ENCODE data around the gene APOBEC3B. TPM values are rescaled to one million over a fixed set of nuclear protein-coding genes. Genes with fewer than 3 reads are reported as not detected.
"Not testable (repeated sequence)": the region's sequence is repeated elsewhere in the genome, so short reads cannot be mapped to it uniquely, and the experiment has no call there.

Gene APOBEC3B
- total RNA-seq, 1 donor from 2014 or later, result 15.2 TPM

- no peak for DNase-seq (ENCODE audit: low read depth)
- no peaks in the 10 kb centered on the region for H3K36me3 ChIP-seq (ENCODE audit: control insufficient read depth, insufficient read depth, low read length)
- H3K27me3 ChIP-seq (ENCODE audit: control insufficient read depth, insufficient read depth, low read length), result no peaks in the 10 kb centered on the region
- H3K4me3 ChIP-seq (ENCODE audit: low read depth, low read length), result no peak overlapping the region
- no peak for TF ChIP-seq CTCF (IDR thresholded peaks at IDR 0.05; ENCODE audit: insufficient read depth, low read length, poor library complexity, severe bottlenecking)
These were observed 45.6 kb downstream of the APOBEC3B start for GRCh38 chr22:39027717-39028116.

GRCh38 chr22:39028281-39028680 lies 46.1 kb downstream of the APOBEC3B start:
- TF ChIP-seq CTCF (IDR thresholded peaks at IDR 0.05; ENCODE audit: insufficient read depth, low read length, poor library complexity, severe bottlenecking), result no peak
- DNase-seq (ENCODE audit: low read depth), result no peak
- Histone ChIP-seq H3K4me3 (ENCODE audit: low read depth, low read length) (no peak overlapping the region), H3K36me3 (ENCODE audit: control insufficient read depth, insufficient read depth, low read length) (no peaks in the 10 kb centered on the region), H3K27me3 (ENCODE audit: control insufficient read depth, insufficient read depth, low read length) (no peaks in the 10 kb centered on the region)

- Histone ChIP-seq H3K4me3 (ENCODE audit: low read depth, low read length) (no peak overlapping the region), H3K27me3 (ENCODE audit: control insufficient read depth, insufficient read depth, low read length) (no peaks in the 10 kb centered on the region), H3K36me3 (ENCODE audit: control insufficient read depth, insufficient read depth, low read length) (no peaks in the 10 kb centered on the region)
- TF ChIP-seq CTCF (IDR thresholded peaks at IDR 0.05; ENCODE audit: insufficient read depth, low read length, poor library complexity, severe bottlenecking), result no peak
- no peak for DNase-seq (ENCODE audit: low read depth)
These were observed 47.1 kb downstream of the APOBEC3B start for GRCh38 chr22:39029227-39029626.

GRCh38 chr22:39030705-39031104 lies 48.6 kb downstream of the APOBEC3B start:
- Histone ChIP-seq H3K27me3 (ENCODE audit: control insufficient read depth, insufficient read depth, low read length) (no peaks in the 10 kb centered on the region), H3K36me3 (ENCODE audit: control insufficient read depth, insufficient read depth, low read length) (no peaks in the 10 kb centered on the region), H3K4me3 (ENCODE audit: low read depth, low read length) (no peak overlapping the region)
- TF ChIP-seq CTCF (IDR thresholded peaks at IDR 0.05; ENCODE audit: insufficient read depth, low read length, poor library complexity, severe bottlenecking), result no peak
- DNase-seq (ENCODE audit: low read depth), result no peak

- H3K36me3 ChIP-seq (ENCODE audit: control insufficient read depth, insufficient read depth, low read length); DNase-seq (ENCODE audit: low read depth); H3K27me3 ChIP-seq (ENCODE audit: control insufficient read depth, insufficient read depth, low read length); H3K4me3 ChIP-seq (ENCODE audit: low read depth, low read length): not testable (repeated sequence)
These were observed 49.5 kb downstream of the APOBEC3B start for GRCh38 chr22:39031434-39032295.

- H3K4me3 ChIP-seq (ENCODE audit: low read depth, low read length); H3K36me3 ChIP-seq (ENCODE audit: control insufficient read depth, insufficient read depth, low read length); DNase-seq (ENCODE audit: low read depth); H3K27me3 ChIP-seq (ENCODE audit: control insufficient read depth, insufficient read depth, low read length): not testable (repeated sequence)
These were observed 54.9 kb downstream of the APOBEC3B start for GRCh38 chr22:39037071-39037470.

All from kidney epithelial cell (primary cell).